OCI-LY3 (cell line): ENCODE data around the gene ABO.
"Not testable (repeated sequence)": the region's sequence is repeated elsewhere in the genome, so short reads cannot be mapped to it uniquely, and the experiment has no call there.

Experiments used
- H2AFZ ChIP-seq: fragments of 200-600, 300-600 bp; shearing (Covaris generic); 2 replicates; pipeline ENCODE4 v1.6.0; 2014; ENCODE audit warnings: antibody characterized with exemption, low read depth, low read length
- H3K27ac ChIP-seq: fragments of 200-600, 300-600 bp; sonication (generic); 2 replicates; pipeline ENCODE4 v1.5.1; 2014; ENCODE audit warnings: mild to moderate bottlenecking, low read length, moderate library complexity, mixed read lengths
- H3K27me3 ChIP-seq: fragments of 200-600, 300-600 bp; sonication (generic); 2 replicates; pipeline ENCODE4 v1.6.1; 2014; ENCODE audit warnings: low read depth, low read length, mixed read lengths
- H3K36me3 ChIP-seq: fragments of 200-600, 300-600 bp; sonication (generic); replicated peaks from 2 replicates; pipeline ENCODE3; 2014; ENCODE audit warnings: low read depth, low read length, mixed read lengths
- H3K4me1 ChIP-seq: fragments of 300-600, 200-600 bp; sonication (generic); 2 replicates; pipeline ENCODE4 v1.6.1; 2014; ENCODE audit warnings: low read length, mixed read lengths
- H3K4me2 ChIP-seq: fragments of 200-600, 300-600 bp; sonication (generic); 2 replicates; pipeline ENCODE4 v1.6.1; 2014; ENCODE audit warnings: low read length, mixed read lengths
- H3K4me3 ChIP-seq: fragments of 300-600, 200-600 bp; sonication (generic); 2 replicates; pipeline ENCODE4 v1.5.1; 2014; ENCODE audit warnings: antibody characterized with exemption, mild to moderate bottlenecking, low read length, moderate library complexity
- H3K79me2 ChIP-seq: fragments of 300-600, 200-600 bp; shearing (Covaris generic); 2 replicates; pipeline ENCODE4 v1.6.1; 2014; ENCODE audit warnings: mild to moderate bottlenecking, low read length, mixed read lengths
- H3K9ac ChIP-seq: fragments of 300-600, 200-600 bp; shearing (Covaris generic); 2 replicates; pipeline ENCODE4 v1.6.0; 2014; ENCODE audit warnings: mild to moderate bottlenecking, low read length, moderate library complexity
- H3K9me3 ChIP-seq: fragments of 200-600, 300-600 bp; shearing (Covaris generic); 2 replicates; pipeline ENCODE4 v1.6.1; 2014; ENCODE audit warnings: low read length, mixed read lengths; ENCODE audit not compliant: insufficient read depth
- H4K20me1 ChIP-seq: fragments of 200-600, 300-600 bp; sonication (generic); 2 replicates; pipeline ENCODE4 v1.6.1; 2016; ENCODE audit warnings: low read length, mixed read lengths; ENCODE audit not compliant: insufficient read depth
- CTCF ChIP-seq: fragments of 200-600, 300-600 bp; sonication (generic); IDR thresholded peaks from 2 replicates; pipeline ENCODE4 v1.5.1; 2014; ENCODE audit warnings: antibody characterized with exemption, low read length, low read depth
- EZH2phosphoT487 ChIP-seq: fragments of 200-600 bp; shearing (Covaris generic); IDR thresholded peaks from 2 replicates; pipeline ENCODE4 v1.6.1; 2018; ENCODE audit warnings: antibody characterized with exemption, mixed run types, low read depth

The ABO gene

GRCh38 chr9:133210202-133210532 is 64.8 kb downstream of the ABO start:
- Histone ChIP-seq H3K4me2 (no peak overlapping the region), H3K27me3 (peaks cover 10% of the 10 kb centered on the region), H3K9ac (no peak overlapping the region), H3K9me3 (no peaks in the 10 kb centered on the region), H3K79me2 (no peaks in the 10 kb centered on the region), H3K4me3 (no peak overlapping the region), H4K20me1 (no peaks in the 10 kb centered on the region), H2AFZ (no peak overlapping the region), H3K4me1 (no peaks in the 10 kb centered on the region), H3K36me3 (no peaks in the 10 kb centered on the region), H3K27ac (no peak overlapping the region)
- no peak for TF ChIP-seq EZH2phosphoT487
- no peak for TF ChIP-seq CTCF

DNA sequence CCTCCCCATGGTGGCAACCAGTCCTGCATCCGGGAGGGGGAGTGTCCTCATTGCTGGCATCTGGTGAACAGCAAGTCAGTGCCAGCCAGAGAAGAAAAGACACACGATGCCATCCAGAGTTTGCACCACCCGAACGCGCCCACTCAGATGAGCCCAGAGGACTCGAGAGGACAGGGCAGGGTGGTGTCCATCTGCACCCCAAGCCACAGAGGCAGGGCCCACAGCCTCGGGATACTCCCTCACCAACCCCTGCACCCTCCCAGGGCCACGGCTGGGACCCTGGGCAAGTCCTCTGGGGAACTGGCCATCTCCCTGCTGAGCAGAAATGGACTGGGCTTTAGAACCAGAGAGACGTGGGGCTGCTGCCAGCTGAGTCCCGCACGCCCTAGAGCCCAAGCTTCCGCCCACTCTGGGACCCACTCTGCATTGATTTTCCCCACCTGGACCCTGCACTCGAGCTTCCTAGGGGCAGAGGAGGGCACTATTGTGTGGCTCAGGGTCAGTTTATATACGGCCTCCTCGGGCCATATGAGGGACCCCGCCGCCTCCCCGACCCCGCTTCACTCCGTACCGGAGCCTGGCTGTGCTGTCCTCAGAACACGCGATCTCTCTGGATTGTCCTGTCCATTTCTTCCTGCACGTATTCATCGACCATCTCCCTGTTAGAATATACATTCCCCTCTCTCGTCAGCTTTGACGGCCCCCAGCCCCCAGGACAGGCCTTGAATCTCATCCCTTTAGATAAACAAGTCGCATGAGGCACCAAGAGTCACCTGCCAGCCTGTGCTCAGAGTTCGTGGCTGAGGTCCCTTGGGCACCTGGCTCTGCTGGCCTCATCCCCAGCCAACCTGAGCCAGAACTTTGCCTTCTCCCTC is 65.4 kb downstream of the ABO start:
- not testable (repeated sequence) for H4K20me1 ChIP-seq, H3K9ac ChIP-seq, H3K79me2 ChIP-seq, H3K27me3 ChIP-seq, H3K27ac ChIP-seq, H3K4me2 ChIP-seq, H3K4me3 ChIP-seq, H3K36me3 ChIP-seq, H3K9me3 ChIP-seq, H2AFZ ChIP-seq, H3K4me1 ChIP-seq

GRCh38 chr9:133208880-133209300 is 66.1 kb downstream of the ABO start, which contains the start of gene OBP2B:
TSS of gene OBP2B (minus strand) at chr9:133209250. CDS start at chr9:133209199, 51 bp downstream.
- H3K27ac ChIP-seq, H3K27me3 ChIP-seq, H2AFZ ChIP-seq, H3K9me3 ChIP-seq, H4K20me1 ChIP-seq, H3K4me1 ChIP-seq, H3K79me2 ChIP-seq, H3K4me3 ChIP-seq, H3K9ac ChIP-seq, H3K4me2 ChIP-seq, H3K36me3 ChIP-seq: not testable (repeated sequence)

DNA sequence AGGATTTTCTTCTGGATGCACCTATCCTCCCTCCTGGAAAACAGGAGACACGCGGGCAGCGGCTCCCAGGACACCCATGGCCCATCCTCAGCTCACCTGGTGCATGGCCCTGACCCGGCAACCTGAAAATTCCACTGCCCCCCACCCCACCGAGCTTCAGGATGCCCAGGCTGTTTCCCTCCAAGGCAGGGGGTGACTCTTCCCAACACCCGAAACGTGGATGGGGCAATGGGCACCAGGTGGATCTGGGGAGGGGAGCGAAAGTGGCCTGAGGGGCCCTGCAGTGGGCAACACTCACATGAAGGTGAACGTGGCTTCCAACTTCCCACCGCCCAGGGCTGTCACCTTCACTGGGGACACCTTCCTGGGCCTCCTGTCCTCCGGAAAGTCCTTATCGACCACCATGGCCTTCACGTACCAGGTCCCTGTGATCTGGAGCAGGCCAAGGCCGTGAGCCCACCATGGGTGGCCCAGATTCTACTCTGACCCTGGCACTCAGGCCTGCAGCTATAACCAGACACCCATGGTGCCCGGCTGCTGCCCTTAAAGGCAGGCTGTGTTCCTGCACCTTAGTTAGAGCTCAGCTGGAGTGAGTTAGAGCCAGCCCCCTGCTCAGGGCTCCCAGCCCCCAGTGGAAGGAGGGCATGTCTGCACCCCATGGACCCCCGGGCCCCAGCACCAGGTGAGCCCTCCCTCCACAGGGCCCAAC is 66.7 kb downstream of the ABO start:
- not testable (repeated sequence) for H3K9me3 ChIP-seq, H3K4me1 ChIP-seq, H3K27ac ChIP-seq, H3K36me3 ChIP-seq, H3K79me2 ChIP-seq, H3K4me2 ChIP-seq, H2AFZ ChIP-seq, H3K9ac ChIP-seq, H3K4me3 ChIP-seq, H3K27me3 ChIP-seq, H4K20me1 ChIP-seq

DNA sequence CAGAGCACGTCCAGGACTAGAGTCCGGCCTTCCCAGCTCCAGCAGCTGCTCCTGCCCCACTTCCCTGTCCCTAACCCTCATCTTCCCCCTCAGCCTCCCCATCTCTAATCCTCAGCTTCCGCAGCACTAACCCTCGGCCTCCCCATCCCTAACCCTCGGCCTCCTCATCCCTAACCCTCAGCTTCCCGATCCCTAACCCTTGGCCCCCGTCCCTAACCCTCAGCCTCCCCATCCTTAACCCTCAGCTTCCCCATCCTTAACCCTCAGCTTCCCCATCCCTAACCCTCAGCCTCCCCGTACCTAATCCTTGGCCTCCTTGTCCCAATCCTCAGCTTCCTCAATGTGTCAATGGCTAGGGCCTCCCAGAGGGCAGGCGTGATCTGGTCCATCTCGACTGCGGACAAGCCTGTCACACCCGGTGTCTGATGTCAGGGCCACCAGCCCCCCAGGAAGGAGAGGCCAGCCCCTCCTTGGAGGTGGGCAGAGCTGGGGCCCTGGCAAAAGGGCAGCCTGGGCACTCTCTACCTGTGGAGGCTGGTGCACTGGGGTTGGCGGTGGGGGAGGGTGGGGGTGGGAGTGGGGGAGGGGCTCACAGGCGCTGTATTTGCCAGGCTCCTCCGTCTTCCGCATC is 67.3 kb downstream of the ABO start:
- Histone ChIP-seq H3K4me3 (no peak overlapping the region), H3K4me1 (no peaks in the 10 kb centered on the region), H2AFZ (no peak overlapping the region), H3K4me2 (no peak overlapping the region), H3K79me2 (no peaks in the 10 kb centered on the region), H3K9ac (no peak overlapping the region), H3K27me3 (peaks cover 5% of the 10 kb centered on the region; the same call in 1 of the 2 replicates), H3K36me3 (no peaks in the 10 kb centered on the region), H3K27ac (no peak overlapping the region), H3K9me3 (no peaks in the 10 kb centered on the region), H4K20me1 (no peaks in the 10 kb centered on the region)
- TF ChIP-seq CTCF: no peak
- TF ChIP-seq EZH2phosphoT487: no peak
